Cardiac septum (tissue), 1 donor: ENCODE measurements around the gene TMEM145. TPM values are rescaled to one million over a fixed set of nuclear protein-coding genes. Genes with fewer than 3 reads are reported as not detected.

ENCODE experiments used
- DNase-seq: peaks from one replicate; pipeline ENCODE4 v3.0.0-alpha.2; 2020; ENCODE audit warnings: low spot score
- intact Hi-C: fragments of 100-400 bp; cut with DNase I; formaldehyde crosslinking; loops from one replicate; pipeline ENCODE4 v1.14.0; 2022
- total RNA-seq: library from RNA; stranded (reverse); fragmentation: NEBNext Ultra II Directional; extraction: Animal tissue kit (Norgen Biotek cat#: 25700); gene quantifications from one replicate; pipeline ENCODE4 v1.2.1, GENCODE V29; 2021
- donor health status: DM: no; HTN: no; CAD: no.

Gene TMEM145
- total RNA-seq, 1 donor from 2014 or later = 0.24 TPM

DNA sequence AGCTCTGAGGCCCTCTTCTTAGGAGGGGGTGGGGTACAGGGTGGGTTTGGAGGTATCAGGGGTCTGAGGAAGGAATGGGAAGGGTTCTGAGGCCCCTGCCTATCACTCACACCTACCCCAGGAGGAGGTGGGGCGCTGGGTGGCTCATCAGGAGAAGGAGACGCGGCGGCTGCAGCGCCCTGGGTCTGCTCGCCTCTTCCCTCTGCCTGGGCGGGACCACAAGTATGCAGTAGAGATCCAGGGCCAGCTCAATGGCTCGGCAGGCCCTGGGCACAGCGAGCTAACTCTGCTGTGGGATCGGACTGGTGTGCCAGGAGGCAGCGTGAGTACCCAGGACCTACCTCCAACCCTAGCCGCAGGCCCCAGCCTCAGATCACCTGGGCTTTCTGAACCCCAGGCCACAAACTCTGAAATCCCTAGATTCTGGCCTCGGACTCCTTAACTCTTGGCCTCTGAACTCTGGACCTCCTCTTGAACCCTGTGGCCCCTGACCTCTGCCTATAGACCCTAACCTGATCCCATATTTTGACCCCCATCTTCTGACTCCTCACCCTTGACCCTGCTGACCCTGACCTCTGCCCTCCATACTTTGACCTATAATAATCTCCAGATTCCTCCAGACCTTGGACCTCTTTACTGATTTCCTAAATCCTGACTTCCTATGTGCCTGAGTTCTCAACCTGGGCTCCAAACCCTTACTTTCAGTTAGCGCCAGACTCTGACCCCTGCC is 36.4 kb downstream of the TMEM145 start:
- intact Hi-C loops = no loop called here
- no peak for DNase-seq

DNA sequence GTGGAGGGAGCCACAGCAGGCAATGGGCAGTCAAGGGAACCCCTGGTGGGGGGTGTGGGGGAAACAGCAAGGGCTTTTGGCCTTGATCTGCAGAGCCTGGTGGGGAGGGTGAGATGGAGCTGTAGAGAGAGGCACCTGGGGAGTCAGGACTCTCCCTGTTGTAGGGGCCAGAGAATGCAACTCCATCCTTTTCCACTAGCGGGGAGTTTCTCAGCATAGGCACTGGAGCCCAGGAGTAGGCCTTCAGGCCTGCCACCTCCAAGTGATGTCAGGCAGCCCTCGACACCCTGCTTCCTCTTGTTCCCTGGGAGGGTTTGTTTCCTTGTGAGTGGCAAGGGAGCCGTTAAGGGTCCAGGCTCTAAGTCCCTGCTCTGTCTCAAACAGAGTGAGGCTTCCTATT is 37.3 kb downstream of the TMEM145 start:
- intact Hi-C loops = no loop called here
- no peak for DNase-seq

DNA sequence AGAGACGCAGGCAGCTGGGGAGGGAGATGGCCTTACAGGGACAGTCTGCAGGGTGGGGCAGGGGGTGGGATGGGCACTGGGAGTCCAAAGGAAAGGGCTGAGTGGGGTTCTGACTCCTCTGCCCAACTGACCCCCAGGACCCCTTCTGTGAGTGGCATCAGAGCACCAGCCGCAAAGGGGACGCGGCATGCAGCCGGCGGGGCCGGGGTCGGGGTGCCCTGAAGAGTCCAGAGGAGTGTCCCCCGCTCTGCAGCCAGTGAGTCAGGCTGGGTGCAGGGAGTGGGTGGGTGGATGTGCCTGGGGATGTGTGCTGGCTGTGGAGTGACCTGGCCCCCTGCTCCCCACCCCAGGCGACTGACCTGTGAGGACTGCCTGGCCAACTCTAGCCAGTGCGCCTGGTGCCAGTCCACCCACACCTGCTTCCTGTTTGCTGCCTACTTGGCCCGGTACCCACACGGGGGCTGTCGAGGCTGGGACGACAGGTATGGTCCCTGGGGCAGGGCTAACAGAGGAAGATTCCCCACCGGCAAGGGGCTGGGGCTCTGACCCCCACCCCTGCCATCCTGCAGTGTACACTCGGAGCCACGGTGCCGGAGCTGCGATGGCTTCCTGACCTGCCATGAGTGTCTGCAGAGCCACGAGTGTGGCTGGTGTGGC is 38.1 kb downstream of the TMEM145 start:
- intact Hi-C loops = no loop called here
- DNase-seq = no peak

DNA sequence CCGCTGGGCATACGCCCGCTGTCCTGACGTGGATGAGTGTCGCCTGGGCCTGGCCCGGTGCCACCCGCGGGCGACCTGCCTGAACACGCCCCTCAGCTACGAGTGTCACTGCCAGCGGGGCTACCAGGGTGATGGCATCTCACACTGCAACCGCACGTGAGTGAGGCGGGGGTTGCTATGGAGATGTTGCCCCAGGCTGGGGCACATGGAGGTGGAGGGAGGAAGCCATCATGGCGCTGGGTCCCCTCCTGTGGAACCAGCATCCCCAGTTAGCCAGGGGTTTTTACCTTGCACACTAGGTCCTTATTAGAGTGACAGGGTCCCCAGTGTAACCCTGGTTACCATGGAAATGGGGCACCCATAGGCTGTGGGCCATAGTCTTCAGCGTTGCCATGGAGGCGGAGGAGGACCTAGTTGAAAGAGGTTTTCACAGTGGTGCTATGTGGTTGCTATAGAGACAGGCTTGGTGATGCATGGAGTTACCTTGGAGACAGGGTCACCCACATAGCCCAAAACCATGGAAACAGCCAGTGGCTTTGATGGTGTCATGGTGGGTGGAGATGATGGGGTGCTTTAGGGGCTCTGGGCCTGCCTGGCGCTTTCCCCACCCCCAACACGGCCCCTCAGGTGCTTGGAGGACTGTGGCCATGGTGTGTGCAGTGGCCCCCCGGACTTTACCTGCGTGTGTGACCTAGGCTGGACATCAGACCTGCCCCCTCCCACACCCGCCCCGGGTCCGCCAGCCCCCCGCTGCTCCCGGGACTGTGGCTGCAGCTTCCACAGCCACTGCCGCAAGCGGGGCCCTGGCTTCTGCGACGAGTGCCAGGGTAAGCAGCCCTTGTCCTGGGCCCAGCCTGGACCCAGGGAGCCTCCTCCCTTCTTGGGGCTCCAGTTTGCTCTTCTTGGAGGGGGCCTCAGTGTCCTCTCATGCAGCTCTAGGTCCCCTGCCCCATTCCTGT is 39.5 kb downstream of the TMEM145 start:
- DNase-seq = no peak
- intact Hi-C loops = no loop called here

DNA sequence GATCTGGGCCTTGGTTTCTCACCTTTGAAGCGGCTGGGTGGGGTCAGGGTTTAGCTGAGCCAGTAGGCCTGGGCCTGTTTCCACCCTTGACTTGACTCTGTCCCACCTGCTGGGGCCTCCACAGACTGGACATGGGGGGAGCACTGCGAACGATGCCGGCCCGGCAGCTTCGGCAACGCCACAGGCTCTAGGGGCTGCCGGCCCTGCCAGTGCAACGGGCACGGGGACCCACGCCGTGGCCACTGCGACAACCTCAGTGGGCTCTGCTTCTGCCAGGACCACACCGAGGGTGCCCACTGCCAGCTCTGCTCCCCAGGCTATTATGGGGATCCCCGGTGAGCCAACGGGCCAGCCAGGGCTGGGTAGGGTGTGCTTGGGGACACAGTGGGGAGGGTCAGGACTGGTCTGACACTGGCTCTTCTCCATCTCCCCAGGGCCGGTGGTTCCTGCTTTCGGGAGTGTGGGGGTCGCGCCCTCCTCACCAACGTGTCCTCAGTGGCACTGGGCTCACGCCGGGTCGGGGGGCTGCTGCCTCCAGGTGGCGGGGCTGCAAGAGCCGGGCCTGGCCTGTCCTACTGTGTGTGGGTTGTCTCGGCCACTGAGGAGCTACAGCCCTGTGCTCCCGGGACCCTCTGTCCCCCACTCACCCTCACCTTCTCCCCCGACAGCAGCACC is 40.4 kb downstream of the TMEM145 start:
- intact Hi-C loops = no loop called here

DNA sequence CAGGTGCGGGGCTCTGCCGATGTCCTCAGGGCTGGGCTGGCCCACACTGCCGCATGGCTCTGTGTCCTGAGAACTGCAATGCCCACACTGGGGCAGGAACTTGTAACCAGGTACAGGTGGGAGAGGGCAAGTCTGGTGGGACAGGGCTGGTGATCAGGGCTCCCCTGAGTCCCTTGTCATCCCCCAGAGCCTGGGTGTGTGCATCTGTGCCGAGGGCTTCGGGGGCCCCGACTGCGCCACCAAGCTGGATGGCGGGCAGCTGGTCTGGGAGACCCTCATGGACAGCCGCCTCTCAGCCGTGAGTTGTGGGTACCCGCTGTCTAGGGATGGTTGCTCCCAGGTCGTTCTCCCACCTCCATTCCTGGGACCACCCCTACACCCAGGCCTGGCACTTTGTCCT is 42.8 kb downstream of the TMEM145 start:
- DNase-seq = no peak
- intact Hi-C loops = no loop called here

More for the DNA sequence above, 40.4 kb downstream of the TMEM145 start:
- DNase-seq = no peak

DNA sequence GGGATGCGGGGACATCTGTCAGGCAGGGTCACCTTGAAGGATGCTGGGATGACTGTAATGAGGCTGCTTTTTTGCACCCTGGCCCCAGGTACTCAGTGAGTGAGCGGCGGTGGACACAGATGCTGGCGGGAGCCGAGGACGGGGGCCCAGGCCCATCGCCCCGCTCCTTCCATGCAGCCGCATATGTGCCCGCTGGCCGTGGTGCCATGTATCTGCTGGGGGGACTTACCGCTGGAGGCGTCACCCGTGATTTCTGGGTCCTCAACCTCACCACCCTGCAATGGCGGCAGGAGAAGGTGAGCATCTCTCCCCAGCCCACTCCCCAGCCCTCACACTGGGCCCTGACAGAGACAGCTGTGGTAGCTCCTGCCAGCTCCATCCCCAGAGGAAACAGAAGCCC is 43.6 kb downstream of the TMEM145 start:
- intact Hi-C loops = no loop called here
- no peak for DNase-seq

DNA sequence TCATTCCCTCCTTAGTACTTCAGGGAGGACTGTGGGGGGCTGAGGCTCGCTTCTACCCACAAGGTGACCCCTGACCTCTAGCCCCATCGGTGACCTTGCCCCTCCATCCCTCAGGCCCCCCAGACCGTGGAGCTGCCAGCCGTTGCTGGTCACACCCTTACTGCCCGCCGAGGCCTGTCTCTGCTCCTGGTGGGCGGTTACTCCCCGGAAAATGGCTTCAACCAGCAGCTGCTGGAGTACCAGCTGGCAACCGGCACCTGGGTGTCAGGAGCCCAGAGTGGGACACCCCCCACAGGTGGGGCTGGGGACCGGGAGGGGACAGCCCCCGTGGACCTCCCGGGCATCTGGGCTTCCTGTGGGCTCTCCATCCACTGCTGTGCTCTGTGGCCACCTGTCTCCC is 44.2 kb downstream of the TMEM145 start:
- intact Hi-C loops = no loop called here
- DNase-seq = no peak

DNA sequence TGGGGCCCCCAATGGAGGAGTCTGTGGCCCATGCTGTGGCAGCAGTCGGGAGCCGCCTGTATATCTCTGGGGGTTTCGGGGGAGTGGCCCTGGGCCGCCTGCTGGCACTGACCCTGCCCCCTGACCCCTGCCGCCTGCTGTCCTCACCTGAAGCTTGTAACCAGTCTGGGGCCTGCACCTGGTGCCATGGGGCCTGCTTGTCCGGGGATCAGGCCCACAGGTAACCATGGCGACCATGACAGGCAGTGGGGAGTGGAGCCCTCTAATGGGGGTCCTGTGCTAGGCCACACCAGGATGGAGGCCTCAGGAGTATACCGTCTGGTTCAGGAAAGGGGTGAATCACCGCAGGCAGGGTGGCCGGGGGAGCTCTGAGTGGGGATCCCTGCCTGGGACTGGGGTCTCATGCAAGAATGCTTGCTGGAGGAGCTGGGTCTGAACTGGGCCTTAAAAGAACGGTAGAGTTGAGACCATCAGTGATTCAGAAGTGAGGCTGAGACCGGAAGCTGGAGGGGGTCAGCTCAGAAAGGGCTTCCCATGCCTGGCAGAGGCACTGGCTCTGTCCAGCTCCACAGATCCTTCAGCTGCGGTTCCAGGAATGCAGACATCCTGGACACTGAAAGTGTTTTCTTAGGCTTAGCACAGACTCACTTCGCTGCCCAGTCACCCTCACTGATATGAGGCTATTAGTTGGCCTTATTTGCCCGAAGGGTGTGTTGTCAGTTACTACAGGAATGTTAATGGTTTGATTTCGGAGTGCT is 47.9 kb downstream of the TMEM145 start:
- no peak for DNase-seq
- intact Hi-C loops = no loop called here

DNA sequence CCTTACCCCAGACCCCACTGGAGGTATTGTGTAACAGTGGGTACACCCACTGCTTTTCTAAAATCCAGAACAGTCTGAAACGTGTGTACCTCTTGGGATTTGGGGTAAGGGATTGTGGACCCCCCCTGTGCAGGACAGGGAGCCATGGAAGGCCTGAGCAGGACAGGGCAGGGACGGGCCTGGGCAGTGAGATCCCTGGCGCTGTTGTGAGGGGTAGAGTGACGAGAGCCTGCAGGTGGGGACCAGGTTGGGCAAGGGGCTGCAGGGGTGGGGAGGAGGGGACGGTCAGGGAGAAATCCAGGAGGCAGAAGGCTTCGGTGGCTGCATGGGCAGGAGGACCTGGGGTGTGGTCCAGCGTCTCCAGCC is 48.4 kb downstream of the TMEM145 start:
- DNase-seq = no peak
- intact Hi-C loops = no loop called here

DNA sequence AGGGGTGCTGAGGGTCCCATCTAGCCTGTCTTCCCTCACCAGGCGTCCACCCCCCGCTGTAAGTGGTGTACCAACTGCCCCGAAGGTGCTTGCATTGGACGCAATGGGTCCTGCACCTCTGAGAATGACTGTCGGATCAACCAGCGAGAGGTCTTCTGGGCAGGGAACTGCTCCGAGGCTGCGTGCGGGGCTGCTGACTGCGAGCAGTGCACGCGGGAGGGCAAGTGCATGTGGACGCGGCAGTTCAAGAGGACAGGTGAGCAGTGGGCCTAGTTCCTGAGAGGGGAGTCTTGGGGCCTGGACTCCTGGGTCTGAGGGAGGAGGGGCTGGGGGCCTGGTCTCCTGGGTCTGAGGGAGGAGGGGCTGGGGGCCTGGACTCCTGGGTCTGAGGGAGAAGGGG is 49.2 kb downstream of the TMEM145 start:
- DNase-seq = no peak
- intact Hi-C loops = no loop called here

DNA sequence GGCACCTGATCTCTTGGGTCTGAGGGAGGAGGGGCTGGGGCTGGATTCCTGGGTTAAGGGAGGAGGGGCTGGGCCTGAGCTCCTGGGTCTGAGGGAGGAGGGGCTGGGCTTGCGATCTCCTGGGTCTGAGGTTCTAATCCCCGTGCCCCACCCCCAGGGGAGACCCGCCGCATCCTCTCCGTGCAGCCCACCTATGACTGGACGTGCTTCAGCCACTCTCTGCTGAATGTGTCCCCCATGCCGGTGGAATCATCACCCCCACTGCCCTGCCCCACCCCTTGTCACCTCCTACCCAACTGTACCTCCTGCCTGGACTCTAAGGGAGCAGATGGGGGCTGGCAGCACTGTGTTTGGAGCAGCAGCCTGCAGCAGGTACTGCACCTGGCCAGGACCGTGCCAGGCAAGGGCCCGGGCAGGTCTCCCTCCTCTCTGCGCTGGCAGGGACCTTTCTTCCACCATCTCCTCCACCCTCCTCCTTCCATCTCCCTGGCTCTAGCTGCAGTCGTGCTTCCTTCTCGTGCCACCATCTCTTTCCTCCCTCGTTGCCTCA is 49.9 kb downstream of the TMEM145 start:
- intact Hi-C loops = no loop called here
- DNase-seq = no peak

DNA sequence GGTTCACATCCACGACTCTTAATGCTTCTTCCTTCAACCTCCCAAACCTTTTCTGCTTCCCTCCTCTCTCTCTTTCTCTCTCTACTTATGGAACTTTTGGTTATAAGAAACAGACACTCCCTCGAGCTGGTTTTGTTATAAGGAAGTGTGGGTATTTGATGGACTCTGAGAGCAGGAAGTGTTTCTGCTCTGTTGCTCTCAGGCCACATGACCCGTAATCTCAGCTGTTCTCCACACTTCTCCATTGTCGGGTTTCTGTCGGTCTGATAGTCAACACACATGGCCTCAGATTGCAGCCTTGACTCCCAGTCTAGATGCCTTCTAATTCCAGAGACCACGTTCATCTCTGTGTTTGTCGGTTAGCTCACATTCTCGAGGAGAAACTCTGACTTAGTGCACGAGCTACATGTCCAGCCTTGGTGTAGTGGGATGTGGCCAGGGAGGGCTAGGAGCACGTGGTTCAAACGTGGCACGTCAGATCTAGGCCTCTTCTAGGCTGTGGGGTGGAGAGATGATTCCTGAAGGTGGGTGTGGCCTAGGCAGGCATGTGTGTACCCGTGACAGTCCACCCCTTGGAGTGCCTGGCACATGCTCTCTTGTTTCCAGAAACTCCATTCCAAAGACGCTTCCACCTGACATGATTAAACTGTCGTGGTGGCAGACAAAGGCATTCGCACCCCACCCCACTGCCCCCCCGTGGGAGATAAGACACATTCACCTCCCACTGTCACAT is 50.7 kb downstream of the TMEM145 start:
- intact Hi-C loops = no loop called here
- no peak for DNase-seq

DNA sequence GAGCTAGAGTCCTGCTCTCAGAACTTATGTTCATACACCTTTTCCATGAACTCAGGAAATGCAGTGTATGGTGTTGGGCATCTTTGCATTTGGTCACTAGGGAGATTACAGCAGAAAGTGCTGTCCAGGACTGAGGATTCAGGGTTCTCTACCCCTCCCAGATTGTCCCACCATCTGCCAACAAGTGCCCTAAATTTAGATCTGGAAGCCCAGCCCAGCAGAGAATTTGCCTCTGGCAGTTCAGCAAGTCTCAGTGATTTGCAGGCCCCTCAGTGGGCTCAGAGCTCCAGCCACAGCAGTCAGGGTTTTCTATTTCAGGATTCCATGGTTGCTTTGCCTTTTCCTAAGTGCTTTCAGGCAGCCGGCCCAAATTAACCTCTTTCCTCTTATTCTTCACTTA is 53.6 kb downstream of the TMEM145 start:
- intact Hi-C loops = no loop called here
- no peak for DNase-seq

DNA sequence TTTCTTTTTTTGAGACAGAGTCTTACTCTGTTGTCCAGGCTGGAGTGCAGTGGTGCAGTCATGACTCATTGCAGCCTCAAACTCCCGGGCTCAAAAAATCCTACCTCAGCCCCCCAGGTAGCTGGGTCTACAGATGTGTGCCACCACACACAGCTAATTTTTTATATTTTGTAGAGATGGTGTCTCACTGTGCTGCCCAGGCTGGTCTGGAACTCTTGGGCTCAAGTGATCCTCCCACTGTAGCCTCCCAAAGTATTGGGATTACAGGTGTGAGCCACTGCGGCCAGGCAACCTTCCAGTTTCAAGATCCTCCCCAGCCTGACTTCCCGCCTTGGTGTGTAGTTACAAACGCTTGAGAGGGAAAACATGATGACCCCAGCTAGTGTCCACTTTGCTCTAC is 54.8 kb downstream of the TMEM145 start:
- DNase-seq = no peak
- intact Hi-C loops = no loop called here

DNA sequence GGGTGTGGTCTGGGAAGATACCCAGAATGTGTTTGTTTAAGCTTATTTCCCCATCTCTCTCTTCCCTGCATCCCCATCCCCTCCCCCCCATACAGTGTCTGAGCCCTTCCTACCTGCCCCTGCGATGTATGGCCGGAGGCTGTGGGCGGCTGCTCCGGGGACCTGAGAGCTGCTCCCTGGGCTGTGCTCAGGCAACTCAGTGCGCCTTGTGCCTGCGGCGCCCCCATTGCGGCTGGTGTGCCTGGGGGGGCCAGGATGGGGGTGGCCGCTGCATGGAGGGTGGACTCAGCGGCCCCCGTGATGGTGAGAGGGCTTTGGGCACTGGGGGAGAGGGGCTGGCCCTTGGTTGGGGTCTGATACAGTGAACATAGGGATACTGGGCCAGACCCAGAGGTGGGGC is 55.3 kb downstream of the TMEM145 start:
- intact Hi-C loops = no loop called here
- no peak for DNase-seq

DNA sequence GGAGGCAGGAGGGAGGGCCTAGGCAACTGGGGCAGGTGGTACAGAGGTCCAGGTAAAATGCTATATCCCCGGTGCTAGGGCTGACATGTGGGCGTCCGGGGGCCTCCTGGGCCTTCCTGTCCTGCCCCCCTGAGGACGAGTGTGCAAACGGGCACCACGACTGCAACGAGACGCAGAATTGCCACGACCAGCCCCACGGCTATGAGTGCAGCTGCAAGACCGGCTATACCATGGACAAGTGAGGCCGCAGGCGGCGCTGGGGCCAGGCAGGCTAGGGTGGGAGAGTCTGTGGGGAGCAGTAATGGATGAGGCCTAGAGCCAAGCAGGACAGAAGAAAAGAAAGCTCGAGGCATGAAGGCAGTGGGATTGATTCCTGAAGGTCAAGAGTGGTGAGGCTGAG is 55.7 kb downstream of the TMEM145 start:
- intact Hi-C loops = no loop called here
- DNase-seq = no peak

DNA sequence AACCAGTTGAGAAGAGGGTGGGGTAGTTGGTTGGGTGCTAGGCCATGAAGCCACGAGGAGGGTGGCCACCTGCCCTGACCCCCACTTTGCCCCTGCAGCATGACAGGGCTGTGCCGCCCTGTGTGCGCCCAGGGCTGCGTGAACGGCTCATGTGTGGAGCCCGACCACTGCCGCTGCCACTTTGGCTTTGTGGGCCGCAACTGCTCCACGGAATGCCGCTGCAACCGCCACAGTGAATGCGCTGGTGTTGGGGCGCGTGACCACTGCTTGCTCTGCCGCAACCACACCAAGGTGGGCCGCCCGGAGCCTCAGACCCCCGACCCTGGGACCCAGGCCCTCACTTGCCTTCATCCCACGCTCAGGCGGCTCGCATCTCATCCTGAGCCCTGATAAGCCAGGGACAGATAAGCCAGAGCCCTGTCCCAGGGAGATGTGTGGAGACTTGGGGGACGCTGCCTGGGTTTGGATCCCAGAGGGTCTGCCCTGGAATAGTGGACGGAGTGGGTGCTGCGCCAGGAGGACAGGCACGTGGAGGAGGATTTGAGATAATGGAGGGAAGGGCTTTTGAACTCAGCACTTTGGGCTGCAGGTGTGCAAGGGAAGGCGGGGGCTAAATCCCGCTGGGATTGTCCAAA is 56.4 kb downstream of the TMEM145 start:
- DNase-seq = no peak
- intact Hi-C loops = no loop called here
